GM18498 (cell line): Measurements from ENCODE around the gene CNTN4.

ENCODE experiments used
- ATAC-seq: cut with Tn5 transposase; IDR thresholded peaks from one replicate; pipeline ENCODE4 v1.9.1; 2021; ENCODE audit warnings: mild to moderate bottlenecking, moderate library complexity; ENCODE audit not compliant: unreplicated experiment

The CNTN4 gene

DNA sequence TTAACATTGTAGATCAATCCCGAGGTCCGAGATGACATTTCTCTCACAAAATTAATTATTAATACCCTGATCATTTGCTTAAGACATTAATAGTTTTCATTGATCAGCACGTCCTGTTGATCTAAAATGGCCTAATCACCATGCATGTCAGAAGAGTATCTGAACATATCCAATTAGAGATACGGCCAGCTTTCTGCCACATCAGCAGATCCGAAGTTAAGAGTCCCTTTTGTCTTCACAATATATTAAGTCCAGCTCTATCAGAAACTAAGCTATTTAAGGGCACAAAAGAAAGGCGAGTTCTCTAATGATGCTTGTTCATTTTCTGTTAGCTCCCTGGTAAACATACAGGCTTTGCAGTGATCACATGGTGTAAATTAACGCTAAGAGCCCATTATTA lies 470.3 kb downstream of the CNTN4 start:
- ATAC-seq: no peak

- no peak for ATAC-seq
Measured at GRCh38 chr3:2577571-2577970, 478.9 kb downstream of the CNTN4 start.

DNA sequence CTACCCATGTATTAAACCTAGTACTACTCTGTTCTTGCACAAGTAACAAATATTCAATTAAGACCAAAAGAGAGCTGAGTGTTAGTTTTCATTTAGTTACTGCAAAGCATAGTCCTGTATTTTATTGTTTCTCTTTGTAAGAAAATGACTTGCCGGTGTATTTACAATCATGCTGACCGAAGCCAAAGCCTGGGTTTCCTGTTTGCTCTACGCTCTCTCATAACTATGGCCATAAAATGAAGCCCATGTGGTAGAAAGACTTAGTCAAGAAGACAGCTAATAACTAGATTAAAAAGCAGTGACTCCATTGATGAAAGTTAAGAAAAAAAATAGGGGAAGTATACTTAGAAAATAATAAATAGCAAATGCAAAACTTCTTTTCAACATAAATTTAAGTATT lies 479.9 kb downstream of the CNTN4 start:
- no peak for ATAC-seq

GRCh38 chr3:2579206-2579605 lies 480.5 kb downstream of the CNTN4 start:
- no peak for ATAC-seq

GRCh38 chr3:2583046-2583445 lies 484.4 kb downstream of the CNTN4 start:
- no peak for ATAC-seq

DNA sequence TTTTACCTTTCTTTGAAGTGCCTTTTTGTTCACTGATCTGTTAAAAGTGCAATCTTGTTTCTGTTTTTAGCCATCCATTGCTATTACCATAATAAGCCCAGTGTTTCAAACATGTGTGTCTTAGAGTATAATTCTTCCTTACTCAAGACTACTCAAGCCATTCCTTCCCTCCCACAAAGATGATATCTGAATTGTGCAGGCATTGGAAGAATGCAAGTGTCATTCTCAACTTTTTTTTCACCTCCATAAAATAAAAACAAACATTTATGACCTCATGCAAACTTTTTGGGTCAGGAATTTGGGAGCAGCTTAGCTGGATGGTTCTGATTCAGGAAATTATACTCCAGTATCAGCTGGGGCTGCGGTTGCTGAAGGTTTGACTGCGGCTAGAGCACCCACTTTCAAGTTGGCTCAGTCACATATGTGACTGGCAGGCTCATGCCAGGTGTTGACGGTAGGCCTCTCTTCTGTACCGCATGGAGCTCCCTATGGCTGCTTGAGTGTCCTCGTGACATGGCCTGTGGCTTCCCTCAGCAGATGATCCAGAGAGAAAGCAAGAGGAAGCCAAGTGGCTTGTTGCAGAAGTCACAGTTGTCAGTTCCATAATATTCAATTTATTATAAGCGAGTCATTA lies 490.8 kb downstream of the CNTN4 start:
- no peak for ATAC-seq

DNA sequence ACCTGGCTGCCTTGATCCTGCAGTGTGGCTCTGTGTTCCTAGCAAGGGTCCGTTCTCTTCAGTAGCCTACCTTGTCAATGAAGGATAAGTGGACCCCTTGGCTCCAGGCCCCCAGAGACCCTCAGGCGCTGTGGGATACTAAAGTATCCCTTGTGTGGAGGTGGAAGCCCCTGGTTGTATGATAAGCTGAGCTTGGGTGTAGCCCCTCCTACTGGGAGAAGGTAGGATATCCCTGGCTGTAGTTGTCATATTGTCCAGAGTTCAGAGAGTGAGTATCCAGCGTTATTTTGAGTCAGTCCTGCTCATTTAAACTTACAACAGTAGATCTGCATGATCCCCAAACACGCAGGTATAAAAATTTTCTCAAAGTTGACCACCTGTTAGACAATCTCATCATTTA lies 496.8 kb downstream of the CNTN4 start:
- ATAC-seq: no peak

- ATAC-seq: no peak
Measured at GRCh38 chr3:2597615-2598014, 498.9 kb downstream of the CNTN4 start.

DNA sequence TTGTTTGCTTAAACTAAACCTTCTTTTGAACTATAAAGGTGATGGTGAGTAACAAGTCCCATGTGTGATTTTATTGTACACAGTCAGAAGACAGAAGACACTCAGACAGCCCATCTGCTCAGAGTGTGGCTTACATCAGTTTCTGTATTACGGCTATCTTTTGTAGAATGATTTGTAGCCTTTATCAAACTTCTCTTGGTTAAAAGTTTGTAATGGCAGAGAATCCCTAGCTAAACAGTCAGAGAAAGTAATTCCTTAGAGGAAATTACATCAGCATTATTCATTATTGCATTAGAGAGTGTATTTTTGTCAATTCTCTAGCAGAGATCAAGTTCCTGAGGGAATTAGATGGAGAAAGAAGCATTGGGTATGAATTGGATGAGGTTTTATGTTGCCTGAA lies 500.8 kb downstream of the CNTN4 start:
- ATAC-seq: no peak

- ATAC-seq: no peak
Measured at GRCh38 chr3:2603692-2604289, 505.1 kb downstream of the CNTN4 start.

DNA sequence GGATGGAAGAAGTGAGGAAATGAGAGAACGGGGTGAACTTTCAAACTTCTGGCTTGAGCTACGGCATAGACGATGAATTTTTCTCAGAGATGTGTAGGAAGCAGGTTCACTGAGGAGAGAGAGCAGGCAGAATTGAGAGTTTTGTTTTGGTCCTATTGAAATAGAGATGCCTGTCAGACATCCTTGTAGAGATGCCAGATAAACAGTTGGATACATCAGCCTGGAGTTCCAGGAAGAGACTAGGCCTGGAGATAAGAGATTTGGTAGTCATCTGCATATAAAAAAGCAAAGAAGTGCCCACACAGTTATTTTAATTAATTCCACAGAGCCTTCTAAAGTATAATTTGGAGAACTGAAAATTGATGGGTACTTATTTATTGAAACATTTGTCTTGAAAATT lies 515.9 kb downstream of the CNTN4 start:
- no peak for ATAC-seq

DNA sequence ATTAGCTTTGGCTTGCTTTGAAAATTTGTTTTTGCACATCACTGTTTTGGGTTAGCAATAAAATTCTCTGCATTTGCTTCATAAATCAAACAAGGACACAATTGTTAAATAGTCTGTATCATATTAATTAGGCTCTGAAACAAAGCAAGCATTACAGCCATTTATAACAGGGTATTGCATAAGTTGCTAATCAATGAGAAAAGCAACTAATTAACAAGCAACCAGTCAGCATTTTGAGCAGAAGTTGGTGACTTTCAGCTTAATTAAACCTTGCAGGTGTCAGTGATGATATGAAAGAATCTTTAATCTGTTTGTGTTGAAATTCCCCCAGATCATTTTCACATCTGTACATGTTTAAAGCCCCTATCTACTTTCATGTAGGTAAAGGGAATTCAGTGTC lies 516.4 kb downstream of the CNTN4 start:
- no peak for ATAC-seq

GRCh38 chr3:2623436-2623835 lies 524.8 kb downstream of the CNTN4 start:
- no peak for ATAC-seq

- ATAC-seq: no peak
Measured at GRCh38 chr3:2628117-2628516, 529.5 kb downstream of the CNTN4 start.

- no peak for ATAC-seq
Measured at GRCh38 chr3:2635511-2635910, 536.8 kb downstream of the CNTN4 start.

- ATAC-seq: no peak
Measured at GRCh38 chr3:2643606-2644005, 544.9 kb downstream of the CNTN4 start.

GRCh38 chr3:2645001-2645400 lies 546.3 kb downstream of the CNTN4 start:
- no peak for ATAC-seq

DNA sequence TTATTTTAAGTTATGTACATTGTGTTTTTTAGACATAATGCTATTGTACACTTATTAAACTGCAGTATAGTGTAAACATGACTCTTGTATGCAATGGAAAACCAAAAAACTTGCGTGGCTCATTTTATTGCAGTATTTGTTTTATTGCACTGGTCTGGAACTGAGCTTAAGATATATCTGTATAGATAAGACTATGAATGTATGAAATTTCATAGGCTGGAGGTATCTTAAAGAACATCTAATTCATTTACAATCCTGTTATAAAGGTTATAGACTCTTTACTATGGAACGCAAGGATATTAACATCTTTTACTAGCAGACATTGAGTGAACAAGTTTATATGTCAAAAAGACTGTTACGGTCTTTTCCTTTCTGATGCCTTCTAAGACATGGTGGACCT lies 552.1 kb downstream of the CNTN4 start:
- no peak for ATAC-seq

- no peak for ATAC-seq
Measured at GRCh38 chr3:2652386-2652785, 553.7 kb downstream of the CNTN4 start.

GRCh38 chr3:2653706-2654105 lies 555.0 kb downstream of the CNTN4 start:
- no peak for ATAC-seq

- no peak for ATAC-seq
Measured at GRCh38 chr3:2655229-2655701, 556.6 kb downstream of the CNTN4 start.

GRCh38 chr3:2656806-2657777 lies 558.4 kb downstream of the CNTN4 start:
- no peak for ATAC-seq
